ENCODE data around the gene DACT2. TPM values are rescaled to one million over a fixed set of nuclear protein-coding genes. Genes with fewer than 3 reads are reported as not detected.

DACT2 gene
- total RNA-seq, 3 donors from 2014 or later: 1.2 to 3.4 (median 1.5) TPM

DNA sequence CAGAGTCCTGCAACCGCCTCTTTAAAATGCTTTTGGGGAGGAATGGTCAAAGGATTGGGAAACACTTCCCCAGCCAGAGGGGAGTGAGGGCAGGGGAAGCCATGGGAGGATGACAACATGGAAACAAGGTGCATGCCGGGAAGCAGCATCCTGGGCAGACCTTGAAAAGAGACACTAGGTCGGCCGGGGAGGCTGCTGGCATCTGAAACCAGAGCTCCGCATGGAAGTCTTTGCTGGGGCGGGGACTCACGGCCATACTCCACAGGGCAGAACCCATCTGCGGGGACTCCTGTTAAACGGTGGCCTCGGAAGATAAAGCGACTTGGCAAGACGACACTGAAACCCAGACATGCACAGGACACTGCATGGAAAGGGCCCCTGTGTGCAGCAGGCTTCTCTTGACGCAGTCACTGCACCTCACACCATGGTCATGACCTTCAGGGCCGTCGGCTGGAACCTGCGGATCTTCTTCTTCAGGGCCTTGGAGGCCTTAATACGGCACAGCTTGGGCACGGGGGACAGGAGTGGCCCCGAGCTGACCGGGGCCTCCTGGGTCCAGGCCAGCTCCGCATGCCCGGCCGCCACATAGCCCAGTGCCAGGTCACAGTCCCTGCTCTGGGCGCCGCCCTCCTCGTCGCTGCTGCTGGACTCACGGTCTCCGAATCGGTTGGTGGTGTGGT, 12.4 kb downstream of the DACT2 start:
- TF ChIP-seq, protein P1, sequence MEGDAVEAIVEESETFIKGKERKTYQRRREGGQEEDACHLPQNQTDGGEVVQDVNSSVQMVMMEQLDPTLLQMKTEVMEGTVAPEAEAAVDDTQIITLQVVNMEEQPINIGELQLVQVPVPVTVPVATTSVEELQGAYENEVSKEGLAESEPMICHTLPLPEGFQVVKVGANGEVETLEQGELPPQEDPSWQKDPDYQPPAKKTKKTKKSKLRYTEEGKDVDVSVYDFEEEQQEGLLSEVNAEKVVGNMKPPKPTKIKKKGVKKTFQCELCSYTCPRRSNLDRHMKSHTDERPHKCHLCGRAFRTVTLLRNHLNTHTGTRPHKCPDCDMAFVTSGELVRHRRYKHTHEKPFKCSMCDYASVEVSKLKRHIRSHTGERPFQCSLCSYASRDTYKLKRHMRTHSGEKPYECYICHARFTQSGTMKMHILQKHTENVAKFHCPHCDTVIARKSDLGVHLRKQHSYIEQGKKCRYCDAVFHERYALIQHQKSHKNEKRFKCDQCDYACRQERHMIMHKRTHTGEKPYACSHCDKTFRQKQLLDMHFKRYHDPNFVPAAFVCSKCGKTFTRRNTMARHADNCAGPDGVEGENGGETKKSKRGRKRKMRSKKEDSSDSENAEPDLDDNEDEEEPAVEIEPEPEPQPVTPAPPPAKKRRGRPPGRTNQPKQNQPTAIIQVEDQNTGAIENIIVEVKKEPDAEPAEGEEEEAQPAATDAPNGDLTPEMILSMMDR (IDR thresholded peaks at IDR 0.05): no peak
- Histone ChIP-seq H3K4me1 (ENCODE audit: low read depth) (peaks cover 4% of the 10 kb centered on the region), H3K4me3 (no peak overlapping the region), H3K36me3 (ENCODE audit: low read depth) (no peaks in the 10 kb centered on the region), H3K9me3 (no peaks in the 10 kb centered on the region)
- intact Hi-C loops (cut with DNase I, micrococcal nuclease): no loop called here
- no peak for ATAC-seq
- no peak for DNase-seq

DNA sequence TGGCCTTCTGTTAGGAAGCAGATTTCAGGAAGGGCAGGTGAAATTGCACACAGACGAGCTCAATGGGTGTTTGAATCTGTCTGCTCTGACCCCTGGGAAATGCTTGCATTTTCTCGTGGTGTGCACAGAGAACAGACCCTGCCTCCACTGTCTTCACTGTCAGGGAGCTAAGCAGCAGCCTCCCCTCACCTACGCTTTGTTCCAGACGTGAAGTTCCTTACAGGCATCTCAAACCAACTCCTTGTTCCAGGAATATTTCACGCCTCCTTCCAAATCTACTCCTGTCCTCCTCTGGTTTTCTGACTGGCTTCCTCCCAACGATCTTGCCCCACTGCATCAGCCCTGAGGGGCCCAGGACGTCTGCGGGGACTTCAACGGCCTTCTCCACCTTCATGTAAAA, 13.7 kb downstream of the DACT2 start:
- no peaks in the 10 kb centered on the region for H3K9me3 ChIP-seq
- TF ChIP-seq, protein P1 (IDR thresholded peaks at IDR 0.05): no peak
- H3K4me3 ChIP-seq: no peak overlapping the region
- ATAC-seq (no peak), DNase-seq (no peak)
- intact Hi-C loops (cut with DNase I, micrococcal nuclease): no loop called here
- peaks cover 6% of the 10 kb centered on the region for H3K4me1 ChIP-seq (ENCODE audit: low read depth)
- no peaks in the 10 kb centered on the region for H3K36me3 ChIP-seq (ENCODE audit: low read depth)

DNA sequence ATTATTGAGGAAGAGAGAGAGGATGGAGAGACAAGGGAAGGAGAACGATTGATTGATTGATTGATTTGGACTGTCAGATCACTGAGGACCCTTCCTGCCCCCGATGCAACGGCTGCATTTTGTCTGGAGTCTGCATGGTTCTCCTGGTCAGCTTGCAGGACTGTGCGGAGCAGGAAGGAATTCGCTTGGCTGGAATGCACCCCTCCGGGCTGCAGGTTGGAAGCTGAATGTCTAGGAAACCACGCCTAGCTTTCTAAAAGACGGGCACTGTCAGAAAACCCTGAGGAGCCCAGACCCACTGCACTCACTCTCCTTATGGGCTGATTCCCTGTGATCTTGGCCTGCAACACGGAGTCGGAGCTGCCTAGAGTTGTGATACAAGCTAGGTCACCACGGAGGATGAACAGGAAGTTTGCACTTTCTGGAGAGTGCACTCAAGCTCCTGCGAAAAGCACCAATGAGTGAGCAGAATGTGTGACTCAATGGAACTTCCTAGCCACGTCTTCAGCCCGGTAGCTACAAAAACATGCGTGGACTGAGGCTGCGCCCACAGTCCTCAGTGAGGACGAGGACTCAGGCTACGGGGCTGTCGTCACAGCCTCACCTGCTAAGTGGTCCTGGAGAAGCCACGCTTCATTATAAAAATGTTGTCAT, 14.4 kb downstream of the DACT2 start:
- intact Hi-C loops (cut with DNase I, micrococcal nuclease): no loop called here
- Histone ChIP-seq H3K4me1 (ENCODE audit: low read depth) (peaks cover 6% of the 10 kb centered on the region), H3K4me3 (no peak overlapping the region), H3K9me3 (no peaks in the 10 kb centered on the region), H3K36me3 (ENCODE audit: low read depth) (no peaks in the 10 kb centered on the region)
- TF ChIP-seq, protein P1 (IDR thresholded peaks at IDR 0.05): no peak
- ATAC-seq: no peak
- no peak for DNase-seq

DNA sequence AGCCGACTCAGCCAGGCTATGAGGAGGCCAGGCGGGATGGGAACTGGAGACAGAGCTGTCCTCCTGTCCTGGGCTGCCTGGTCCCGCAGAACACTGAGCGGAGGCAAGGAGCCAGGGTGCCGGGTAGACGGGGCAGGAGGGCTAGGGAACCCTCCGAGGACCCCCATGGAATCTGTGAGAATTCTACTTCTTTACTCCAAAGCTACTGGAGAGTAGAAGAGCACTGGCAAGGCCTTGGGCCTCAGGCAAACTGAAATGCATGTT, 14.9 kb downstream of the DACT2 start:
- DNase-seq: no peak
- Histone ChIP-seq H3K4me3 (no peak overlapping the region), H3K9me3 (no peaks in the 10 kb centered on the region), H3K4me1 (ENCODE audit: low read depth) (peaks cover 6% of the 10 kb centered on the region), H3K36me3 (ENCODE audit: low read depth) (no peaks in the 10 kb centered on the region)
- TF ChIP-seq, protein P1 (IDR thresholded peaks at IDR 0.05): no peak
- intact Hi-C loops (cut with DNase I, micrococcal nuclease): no loop called here
- no peak for ATAC-seq

DNA sequence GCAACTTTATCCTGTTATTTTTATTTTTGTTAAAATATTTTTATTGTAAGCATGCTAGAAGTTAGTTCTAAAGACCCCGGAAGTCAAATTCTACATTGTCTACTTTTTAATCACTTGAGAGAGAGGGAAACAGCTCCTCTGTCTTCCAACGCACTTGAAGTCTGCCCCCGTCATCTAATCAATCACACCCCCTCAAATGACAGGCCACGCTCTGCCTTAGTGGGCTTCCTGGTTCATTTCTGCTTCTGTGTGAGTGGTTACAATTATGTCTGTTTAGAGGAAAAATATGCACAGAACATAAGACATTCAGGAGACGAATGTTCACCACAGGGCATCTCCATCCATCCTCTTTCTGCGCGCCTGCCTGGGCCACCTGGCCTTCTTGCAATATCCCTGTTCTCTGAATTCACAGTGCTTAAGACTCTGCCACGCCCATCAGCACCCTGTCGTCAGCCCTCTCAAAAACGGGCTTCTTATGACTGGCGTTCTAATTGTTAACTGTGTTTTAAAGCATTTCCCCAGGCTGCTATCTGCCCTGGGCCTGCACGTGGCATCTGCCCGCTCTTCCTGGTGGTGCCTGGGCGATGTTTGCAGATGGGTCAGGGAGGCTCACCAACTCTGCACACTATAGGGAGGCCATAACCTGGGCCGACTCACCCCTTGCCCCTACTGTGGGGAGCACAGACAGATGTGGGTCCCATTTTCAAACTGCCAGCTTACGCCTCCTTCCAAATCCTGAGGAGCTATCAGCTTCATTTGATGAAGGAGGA, 15.4 kb downstream of the DACT2 start:
- no peak for DNase-seq
- TF ChIP-seq, protein P1 (IDR thresholded peaks at IDR 0.05): no peak
- ATAC-seq: no peak
- Histone ChIP-seq H3K9me3 (no peaks in the 10 kb centered on the region), H3K36me3 (ENCODE audit: low read depth) (no peaks in the 10 kb centered on the region), H3K4me1 (ENCODE audit: low read depth) (peaks cover 6% of the 10 kb centered on the region), H3K4me3 (no peak overlapping the region)
- intact Hi-C loops (cut with DNase I, micrococcal nuclease): no loop called here

Measured in mucosa of descending colon (tissue), 3 donors.